WTC11 (cell line): Measurements from ENCODE around the gene BAIAP3. TPM values are rescaled to one million over a fixed set of nuclear protein-coding genes. Genes with fewer than 3 reads are reported as not detected.
A peak's percentile ranks its signal among the peaks of the same experiment; 100 is the strongest.

Experiments used
- ATAC-seq: fragments of 200-7000 bp; cut with Tn5 transposase; 2 replicates; pipeline ENCODE4 v1.10.0; 2021; ENCODE audit warnings: mild to moderate bottlenecking, moderate library complexity
- CTCF ChIA-PET: fragments of 300-600 bp; sonication (Branson Sonifier 250); formaldehyde crosslinking; loops from one replicate; lab custom pipeline; 2021; ENCODE audit warnings: antibody characterized with exemption; lab: Charles Lee
- POLR2A ChIA-PET: fragments of 350-600 bp; sonication (Branson Sonifier 250); formaldehyde crosslinking; loops from one replicate; lab custom pipeline; 2021; ENCODE audit warnings: antibody characterized with exemption; lab: Charles Lee
- DNase-seq: peaks from one replicate; pipeline ENCODE4 v3.0.0; 2021; ENCODE audit warnings: low spot score
- H3K27ac Mint-ChIP-seq: 2 replicates; pipeline ENCODE4 v1.8.0; 2021; ENCODE audit warnings: mixed read lengths
- H3K27me3 Mint-ChIP-seq: 2 replicates; pipeline ENCODE4 v1.8.0; 2021; ENCODE audit warnings: low read depth, mild to moderate bottlenecking, moderate library complexity, mixed read lengths
- H3K36me3 Mint-ChIP-seq: 2 replicates; pipeline ENCODE4 v1.8.0; 2021; ENCODE audit warnings: mixed read lengths
- H3K4me1 Mint-ChIP-seq: 2 replicates; pipeline ENCODE4 v1.8.0; 2022; ENCODE audit warnings: mixed read lengths
- H3K4me3 Mint-ChIP-seq: 2 replicates; pipeline ENCODE4 v1.8.0; 2021; ENCODE audit warnings: mild to moderate bottlenecking, moderate library complexity, mixed read lengths
- H3K9me3 Mint-ChIP-seq: 2 replicates; pipeline ENCODE4 v1.8.0; 2021; ENCODE audit warnings: mixed read lengths
- ATF1 ChIP-seq: sonication (generic); formaldehyde crosslinking; IDR thresholded peaks from 2 replicates; pipeline ENCODE4 v1.8.1; 2023; ENCODE audit warnings: mild to moderate bottlenecking, moderate library complexity, missing genetic modification reagents
- CBFB ChIP-seq: sonication (generic); formaldehyde crosslinking; IDR thresholded peaks from 2 replicates; pipeline ENCODE4 v1.8.1; 2022; ENCODE audit warnings: mild to moderate bottlenecking, low read depth, missing genetic modification reagents
- CREB1 ChIP-seq: sonication (generic); formaldehyde crosslinking; IDR thresholded peaks from 2 replicates; pipeline ENCODE4 v1.8.0; 2023; ENCODE audit warnings: mild to moderate bottlenecking, missing genetic modification reagents
- ESRRA ChIP-seq: sonication (generic); formaldehyde crosslinking; IDR thresholded peaks from 2 replicates; pipeline ENCODE4 v1.8.1; 2022; ENCODE audit warnings: mild to moderate bottlenecking, missing genetic modification reagents, borderline replicate concordance
- FOXK1 ChIP-seq: sonication (generic); formaldehyde crosslinking; IDR thresholded peaks from 2 replicates; pipeline ENCODE4 v1.8.0; 2022; ENCODE audit warnings: mild to moderate bottlenecking, moderate library complexity, missing genetic modification reagents
- FOXP1 ChIP-seq: sonication (generic); formaldehyde crosslinking; IDR thresholded peaks from 2 replicates; pipeline ENCODE4 v1.8.0; 2022; ENCODE audit warnings: missing genetic modification reagents, mild to moderate bottlenecking, moderate library complexity, borderline replicate concordance
- GRHL2 ChIP-seq: fragments of 250-450 bp; sonication (Bioruptor Pico); IDR thresholded peaks from 2 replicates; pipeline ENCODE4 v1.8.0; 2022; ENCODE audit warnings: mild to moderate bottlenecking, moderate library complexity; ENCODE audit not compliant: insufficient replicate concordance, severe bottlenecking
- GTF2I ChIP-seq: fragments of 250-450 bp; sonication (Bioruptor Pico); conservative IDR thresholded peaks from 2 replicates; pipeline ENCODE4 v1.4.0; 2021; ENCODE audit warnings: mild to moderate bottlenecking
- NFE2L1 ChIP-seq: sonication (generic); formaldehyde crosslinking; IDR thresholded peaks from 2 replicates; pipeline ENCODE4 v1.8.1; 2023; ENCODE audit warnings: missing genetic modification reagents
- NR2C2 ChIP-seq: sonication (generic); formaldehyde crosslinking; IDR thresholded peaks from 2 replicates; pipeline ENCODE4 v1.8.0; 2022; ENCODE audit warnings: mild to moderate bottlenecking, missing genetic modification reagents
- PREB ChIP-seq: sonication (generic); formaldehyde crosslinking; IDR thresholded peaks from 2 replicates; pipeline ENCODE4 v1.8.1; 2022; ENCODE audit warnings: mild to moderate bottlenecking, missing genetic modification reagents, moderate library complexity, borderline replicate concordance
- PRRX2 ChIP-seq: fragments of 250-450 bp; sonication (Bioruptor Pico); IDR thresholded peaks from 2 replicates; pipeline ENCODE4 v1.8.0; 2021; ENCODE audit warnings: mild to moderate bottlenecking
- SMAD4 ChIP-seq: sonication (generic); formaldehyde crosslinking; IDR thresholded peaks from 2 replicates; pipeline ENCODE4 v1.8.0; 2022; ENCODE audit warnings: mild to moderate bottlenecking, missing genetic modification reagents
- TEAD4 ChIP-seq: sonication (generic); formaldehyde crosslinking; IDR thresholded peaks from 2 replicates; pipeline ENCODE4 v1.8.0; 2022; ENCODE audit warnings: mild to moderate bottlenecking, missing genetic modification reagents
- TP53 ChIP-seq: sonication (generic); formaldehyde crosslinking; IDR thresholded peaks from 2 replicates; pipeline ENCODE4 v1.8.1; 2023; ENCODE audit warnings: mild to moderate bottlenecking, missing genetic modification reagents
- ZBTB21 ChIP-seq: sonication (generic); formaldehyde crosslinking; IDR thresholded peaks from 2 replicates; pipeline ENCODE4 v1.8.1; 2023; ENCODE audit warnings: mild to moderate bottlenecking, missing genetic modification reagents, borderline replicate concordance
- ZMAT4 ChIP-seq: fragments of 250-450 bp; sonication (Bioruptor Pico); IDR thresholded peaks from 2 replicates; pipeline ENCODE4 v1.9.0; 2021; ENCODE audit warnings: mild to moderate bottlenecking
- ZNF121 ChIP-seq: sonication (generic); formaldehyde crosslinking; IDR thresholded peaks from 2 replicates; pipeline ENCODE4 v1.8.0; 2023; ENCODE audit warnings: missing genetic modification reagents
- ZNF263 ChIP-seq: sonication (generic); formaldehyde crosslinking; IDR thresholded peaks from 2 replicates; pipeline ENCODE4 v1.8.1; 2022; ENCODE audit warnings: low read depth, mild to moderate bottlenecking, moderate library complexity, missing genetic modification reagents
- ZNF317 ChIP-seq: sonication (generic); formaldehyde crosslinking; IDR thresholded peaks from 2 replicates; pipeline ENCODE4 v1.8.1; 2023; ENCODE audit warnings: low read depth, mild to moderate bottlenecking, moderate library complexity, missing genetic modification reagents, borderline replicate concordance
- total RNA-seq: library from RNA; stranded (reverse); gene quantifications from 3 replicates; pipeline ENCODE4 v1.2.3, GENCODE V29; 2021
- TF ChIP-seq, protein P1 (sequence below): fragments of 250-450 bp; sonication (Bioruptor Pico); IDR thresholded peaks from 2 replicates; pipeline ENCODE4 v2.1.2; 2022; ENCODE audit warnings: mild to moderate bottlenecking, moderate library complexity
- TF ChIP-seq, protein P2 (sequence below): sonication (generic); formaldehyde crosslinking; conservative IDR thresholded peaks from 2 replicates; pipeline ENCODE4 v1.8.1; 2022; ENCODE audit warnings: mild to moderate bottlenecking, missing genetic modification reagents
- TF ChIP-seq, protein P3 (sequence below): sonication (generic); formaldehyde crosslinking; IDR thresholded peaks from 2 replicates; pipeline ENCODE4 v1.8.1; 2022; ENCODE audit warnings: mild to moderate bottlenecking, moderate library complexity, missing genetic modification reagents

BAIAP3 gene
- total RNA-seq, 1 experiment from 2014 or later, result 18.8 TPM

- TF ChIP-seq, protein P1, sequence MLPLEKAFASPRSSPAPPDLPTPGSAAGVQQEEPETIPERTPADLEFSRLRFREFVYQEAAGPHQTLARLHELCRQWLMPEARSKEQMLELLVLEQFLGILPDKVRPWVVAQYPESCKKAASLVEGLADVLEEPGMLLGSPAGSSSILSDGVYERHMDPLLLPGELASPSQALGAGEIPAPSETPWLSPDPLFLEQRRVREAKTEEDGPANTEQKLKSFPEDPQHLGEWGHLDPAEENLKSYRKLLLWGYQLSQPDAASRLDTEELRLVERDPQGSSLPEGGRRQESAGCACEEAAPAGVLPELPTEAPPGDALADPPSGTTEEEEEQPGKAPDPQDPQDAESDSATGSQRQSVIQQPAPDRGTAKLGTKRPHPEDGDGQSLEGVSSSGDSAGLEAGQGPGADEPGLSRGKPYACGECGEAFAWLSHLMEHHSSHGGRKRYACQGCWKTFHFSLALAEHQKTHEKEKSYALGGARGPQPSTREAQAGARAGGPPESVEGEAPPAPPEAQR (CRISPR knock-in tag), result no peak
- TF ChIP-seq TP53 (CRISPR knock-in tag), result no peak
- no peak for TF ChIP-seq ZNF317
- no peak for TF ChIP-seq SMAD4
- TF ChIP-seq PREB, result no peak
- TF ChIP-seq FOXK1 (CRISPR knock-in tag), result no peak
- no peak for TF ChIP-seq TEAD4 (CRISPR knock-in tag)
- no peak for TF ChIP-seq GRHL2
- no peak for TF ChIP-seq CBFB
- TF ChIP-seq, protein P2, sequence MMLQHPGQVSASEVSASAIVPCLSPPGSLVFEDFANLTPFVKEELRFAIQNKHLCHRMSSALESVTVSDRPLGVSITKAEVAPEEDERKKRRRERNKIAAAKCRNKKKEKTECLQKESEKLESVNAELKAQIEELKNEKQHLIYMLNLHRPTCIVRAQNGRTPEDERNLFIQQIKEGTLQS (CRISPR knock-in tag), result no peak
- no peak for TF ChIP-seq ESRRA (CRISPR knock-in tag)
Measured at GRCh38 chr16:1289477-1289866, 44.0 kb upstream of the BAIAP3 start (continued).

- no peaks in the 10 kb centered on the region for H3K9me3 Mint-ChIP-seq
- no peak for TF ChIP-seq NFE2L1
- TF ChIP-seq ZNF263, result no peak
- TF ChIP-seq, protein P2 (CRISPR knock-in tag), result no peak
- TF ChIP-seq ZMAT4 (CRISPR knock-in tag), result no peak
- no peak for TF ChIP-seq ATF1 (CRISPR knock-in tag)
- no peak for TF ChIP-seq GTF2I
- TF ChIP-seq ZBTB21 (CRISPR knock-in tag), result no peak
- TF ChIP-seq, protein P3, sequence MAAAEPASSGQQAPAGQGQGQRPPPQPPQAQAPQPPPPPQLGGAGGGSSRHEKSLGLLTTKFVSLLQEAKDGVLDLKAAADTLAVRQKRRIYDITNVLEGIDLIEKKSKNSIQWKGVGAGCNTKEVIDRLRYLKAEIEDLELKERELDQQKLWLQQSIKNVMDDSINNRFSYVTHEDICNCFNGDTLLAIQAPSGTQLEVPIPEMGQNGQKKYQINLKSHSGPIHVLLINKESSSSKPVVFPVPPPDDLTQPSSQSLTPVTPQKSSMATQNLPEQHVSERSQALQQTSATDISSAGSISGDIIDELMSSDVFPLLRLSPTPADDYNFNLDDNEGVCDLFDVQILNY, result no peak
- no peak for TF ChIP-seq CREB1 (CRISPR knock-in tag)
- no peak for TF ChIP-seq ZNF121 (CRISPR knock-in tag)
- no peak for TF ChIP-seq FOXP1 (CRISPR knock-in tag)
- TF ChIP-seq ESRRA (CRISPR knock-in tag), result no peak
- TF ChIP-seq NR2C2 (CRISPR knock-in tag), result no peak
- TF ChIP-seq PRRX2 (CRISPR knock-in tag), result no peak
- ChIA-PET POLR2A (interaction anchor here (0.5 to 1.6 kb wide), 2 partner anchors 42 to 131 kb away, joined by 5 to 6 read pairs; no protein-coding TSS in a partner anchor), CTCF (interaction anchor here (0.6 to 3.5 kb wide), 12 partner anchors 9 to 293 kb away, joined by 3 to 48 read pairs (median 4); partner anchors contain the start of gene UBE2I)
- no peaks in the 10 kb centered on the region for H3K36me3 Mint-ChIP-seq
- H3K4me3 Mint-ChIP-seq, result peak overlapping the region; percentile 53
- peaks cover 26% of the 10 kb centered on the region for H3K4me1 Mint-ChIP-seq
- ATAC-seq, result peak; percentile 29
- DNase-seq, result no peak
- no peak overlapping the region for H3K27ac Mint-ChIP-seq
- peaks cover 61% of the 10 kb centered on the region for H3K27me3 Mint-ChIP-seq
Measured at GRCh38 chr16:1290063-1290501, 43.4 kb upstream of the BAIAP3 start.
